Neural cell (in vitro differentiated cells): Measurements from ENCODE around the gene IFNLR1.

ENCODE experiments used
- CTCF ChIP-seq: fragments of 450-650 bp; IDR thresholded peaks from 2 replicates; pipeline ENCODE4 v1.5.1; 2014; ENCODE audit warnings: antibody characterized with exemption, mild to moderate bottlenecking, moderate library complexity; ENCODE audit not compliant: poor library complexity, severe bottlenecking
- EP300 ChIP-seq: fragments of 450-650 bp; conservative IDR thresholded peaks from 2 replicates; pipeline ENCODE4 v1.6.1; 2014; ENCODE audit warnings: antibody characterized with exemption, mild to moderate bottlenecking, moderate library complexity; ENCODE audit not compliant: poor library complexity, severe bottlenecking
- EZH2 ChIP-seq: fragments of 200-600, 300-800 bp; shearing (Covaris generic), sonication (generic); IDR thresholded peaks from 2 replicates; pipeline ENCODE4 v1.6.1; 2014; ENCODE audit warnings: antibody characterized with exemption, low read length, borderline replicate concordance, mild to moderate bottlenecking; ENCODE audit not compliant: insufficient read depth, poor library complexity, severe bottlenecking
- MXI1 ChIP-seq: fragments of 450-650 bp; conservative IDR thresholded peaks from 2 replicates; pipeline ENCODE4 v1.6.1; 2014; ENCODE audit warnings: antibody characterized with exemption, mild to moderate bottlenecking; ENCODE audit not compliant: poor library complexity, severe bottlenecking
- POLR2AphosphoS5 ChIP-seq: IDR thresholded peaks from 2 replicates; pipeline ENCODE4 v1.6.1; 2012
- RAD21 ChIP-seq: fragments of 450-650 bp; conservative IDR thresholded peaks from 2 replicates; pipeline ENCODE4 v1.6.1; 2014; ENCODE audit warnings: antibody characterized with exemption, mild to moderate bottlenecking, moderate library complexity
- REST ChIP-seq: IDR thresholded peaks from 2 replicates; pipeline ENCODE4 v1.6.1; 2012; ENCODE audit warnings: borderline replicate concordance
- SMC3 ChIP-seq: fragments of 450-650 bp; conservative IDR thresholded peaks from 2 replicates; pipeline ENCODE4 v1.6.1; 2014; ENCODE audit warnings: antibody characterized with exemption, mild to moderate bottlenecking, moderate library complexity; ENCODE audit not compliant: poor library complexity
- TAF1 ChIP-seq: IDR thresholded peaks from 2 replicates; pipeline ENCODE4 v1.6.1; 2012; ENCODE audit warnings: low read depth

GRCh38 chr1:24168245-24168644 is 18.8 kb downstream of the IFNLR1 start:
- TF ChIP-seq EP300 (no peak), CTCF (no peak), POLR2AphosphoS5 (no peak), EZH2 (no peak), RAD21 (no peak), REST (no peak), MXI1 (no peak), TAF1 (no peak), SMC3 (no peak)
